DOHH2 (cell line): Measurements from ENCODE around the gene NUP42.

ENCODE experiments used
- H3F3A ChIP-seq: fragments of 200-600 bp; sonication (generic), shearing (Covaris generic); 2 replicates; pipeline ENCODE4 v1.6.0; 2016; ENCODE audit warnings: antibody characterized with exemption, mild to moderate bottlenecking; ENCODE audit not compliant: control insufficient read depth, insufficient read depth
- H3K27ac ChIP-seq: fragments of 200-600 bp; sonication (generic); 2 replicates; pipeline ENCODE4 v1.5.1; 2014; ENCODE audit warnings: low read depth, mild to moderate bottlenecking, low read length, moderate library complexity
- H3K27me3 ChIP-seq: fragments of 200-600 bp; sonication (generic); 2 replicates; pipeline ENCODE4 v1.6.1; 2014; ENCODE audit warnings: mild to moderate bottlenecking, low read length, mixed read lengths; ENCODE audit not compliant: control insufficient read depth
- H3K36me3 ChIP-seq: fragments of 200-600 bp; sonication (generic); 2 replicates; pipeline ENCODE4 v1.6.1; 2014; ENCODE audit warnings: mild to moderate bottlenecking, low read length, moderate library complexity, mixed read lengths; ENCODE audit not compliant: control insufficient read depth
- H3K4me1 ChIP-seq: fragments of 200-600 bp; sonication (generic); 2 replicates; pipeline ENCODE4 v1.6.1; 2014; ENCODE audit warnings: mild to moderate bottlenecking, low read length, mixed read lengths; ENCODE audit not compliant: control insufficient read depth
- H3K4me2 ChIP-seq: fragments of 200-600 bp; sonication (generic); 2 replicates; pipeline ENCODE4 v1.6.0; 2014; ENCODE audit warnings: mild to moderate bottlenecking, low read length, moderate library complexity
- H3K4me3 ChIP-seq: fragments of 200-600 bp; sonication (generic); 2 replicates; pipeline ENCODE4 v1.5.1; 2014; ENCODE audit warnings: mild to moderate bottlenecking, low read length, mixed read lengths
- H3K79me2 ChIP-seq: fragments of 200-600 bp; sonication (generic); 2 replicates; pipeline ENCODE4 v1.6.1; 2014; ENCODE audit warnings: mild to moderate bottlenecking, low read length, mixed read lengths; ENCODE audit not compliant: control insufficient read depth
- H3K9me2 ChIP-seq: fragments of 200-600 bp; sonication (generic); replicated peaks from 2 replicates; pipeline ENCODE4 v1.6.1; 2014; ENCODE audit warnings: mild to moderate bottlenecking, low read length, mixed read lengths; ENCODE audit not compliant: control insufficient read depth
- H3K9me3 ChIP-seq: fragments of 200-600 bp; sonication (generic); 2 replicates; pipeline ENCODE4 v1.6.1; 2014; ENCODE audit warnings: antibody characterized with exemption, low read length, mixed read lengths; ENCODE audit not compliant: control insufficient read depth, insufficient read depth
- H4K20me1 ChIP-seq: fragments of 200-600 bp; sonication (generic); 2 replicates; pipeline ENCODE4 v1.6.0; 2014; ENCODE audit warnings: low read depth, mild to moderate bottlenecking, antibody characterized with exemption, low read length, moderate library complexity; ENCODE audit not compliant: control insufficient read depth, insufficient read depth
- CTCF ChIP-seq: fragments of 200-600 bp; sonication (generic); IDR thresholded peaks from one replicate; pipeline ENCODE4 v1.5.1; 2014; ENCODE audit warnings: antibody characterized with exemption, mild to moderate bottlenecking, low read depth, low read length; ENCODE audit not compliant: poor library complexity, severe bottlenecking
- EZH2phosphoT487 ChIP-seq: fragments of 200-600 bp; sonication (generic); IDR thresholded peaks from 2 replicates; pipeline ENCODE4 v1.6.1; 2017; ENCODE audit warnings: borderline replicate concordance, mild to moderate bottlenecking, antibody characterized with exemption, low read length, moderate library complexity, mixed read lengths

Gene NUP42

GRCh38 chr7:23168111-23168885, 13.6 kb upstream of the NUP42 start:
- H3K27me3 ChIP-seq: no peaks in the 10 kb centered on the region
- H3K27ac ChIP-seq: no peak overlapping the region
- no peaks in the 10 kb centered on the region for H3K4me1 ChIP-seq
- H3K9me3 ChIP-seq: no peaks in the 10 kb centered on the region
- H3K9me2 ChIP-seq: no peaks in the 10 kb centered on the region
- H3K4me3 ChIP-seq: no peak overlapping the region
- TF ChIP-seq EZH2phosphoT487 (no peak), CTCF (no peak)
- no peaks in the 10 kb centered on the region for H3K36me3 ChIP-seq
- H4K20me1 ChIP-seq: no peaks in the 10 kb centered on the region
- H3K4me2 ChIP-seq: no peak overlapping the region
- H3F3A ChIP-seq: peaks cover 4% of the 10 kb centered on the region; the same call in 1 of the 2 replicates
- H3K79me2 ChIP-seq: no peaks in the 10 kb centered on the region

- no peaks in the 10 kb centered on the region for H3K9me2 ChIP-seq
- H3K4me2 ChIP-seq: no peak overlapping the region
- H3K4me3 ChIP-seq: no peak overlapping the region
- no peaks in the 10 kb centered on the region for H3K27me3 ChIP-seq
- TF ChIP-seq EZH2phosphoT487: no peak
- TF ChIP-seq CTCF: no peak
- no peaks in the 10 kb centered on the region for H3K9me3 ChIP-seq
- no peak overlapping the region for H3K27ac ChIP-seq
- no peaks in the 10 kb centered on the region for H3K36me3 ChIP-seq
- H3K79me2 ChIP-seq: peaks cover 8% of the 10 kb centered on the region
- H4K20me1 ChIP-seq: no peaks in the 10 kb centered on the region
- peaks cover 7% of the 10 kb centered on the region for H3K4me1 ChIP-seq
- H3F3A ChIP-seq: peaks cover 10% of the 10 kb centered on the region
Measured at GRCh38 chr7:23175938-23176337, 5.9 kb upstream of the NUP42 start.

GRCh38 chr7:23183279-23184012, 1.6 kb downstream of the NUP42 start:
- H3K27ac ChIP-seq: 0 out of 2 replicates have a peak overlapping the region, but pooled peaks have one; percentile 84
- H3F3A ChIP-seq: peaks cover 7% of the 10 kb centered on the region; the same call in 1 of the 2 replicates
- H3K4me2 ChIP-seq: peak overlapping the region; percentile 91
- no peaks in the 10 kb centered on the region for H3K9me3 ChIP-seq
- TF ChIP-seq EZH2phosphoT487 (no peak), CTCF (no peak)
- H3K36me3 ChIP-seq: peaks cover 59% of the 10 kb centered on the region
- peaks cover 5% of the 10 kb centered on the region; the same call in 1 of the 2 replicates for H4K20me1 ChIP-seq
- H3K4me3 ChIP-seq: peak overlapping the region; percentile 92
- peaks cover 82% of the 10 kb centered on the region for H3K79me2 ChIP-seq
- H3K9me2 ChIP-seq: no peaks in the 10 kb centered on the region
- H3K4me1 ChIP-seq: peaks cover 33% of the 10 kb centered on the region
- H3K27me3 ChIP-seq: no peaks in the 10 kb centered on the region
